CD8-positive, alpha-beta memory T cell (primary cell): Measurements from ENCODE around the gene CFAP90. TPM values are rescaled to one million over a fixed set of nuclear protein-coding genes. Genes with fewer than 3 reads are reported as not detected.

Experiments used
- CTCF ChIA-PET: fragments of 350-600 bp; sonication (Branson Sonifier 250); formaldehyde crosslinking; loops from one replicate; lab custom pipeline; 2021; ENCODE audit warnings: antibody characterized with exemption; lab: Charles Lee
- POLR2A ChIA-PET: fragments of 350-600 bp; sonication (Branson Sonifier 250); formaldehyde crosslinking; loops from one replicate; lab custom pipeline; 2021; ENCODE audit warnings: antibody characterized with exemption; lab: Charles Lee
- DNase-seq, 5 donors: peaks; one replicate each; pipeline versions ENCODE4 v3.0.0 to v3.0.0-alpha.2; 2020 to 2022; ENCODE audit warnings: mixed read lengths in 1 of 5
- H3K27ac ChIP-seq: one replicate; pipeline ENCODE4 v1.7.0; 2013; ENCODE audit warnings: low read depth, mild to moderate bottlenecking, low read length, moderate library complexity
- H3K27me3 ChIP-seq: 2 replicates; pipeline ENCODE4 v1.7.0; 2013; ENCODE audit warnings: low read length, mild to moderate bottlenecking; ENCODE audit not compliant: insufficient read depth, poor library complexity, severe bottlenecking
- H3K36me3 ChIP-seq: 2 replicates; pipeline ENCODE4 v1.7.0; 2013; ENCODE audit warnings: mild to moderate bottlenecking, low read length, moderate library complexity; ENCODE audit not compliant: insufficient read depth
- H3K4me1 ChIP-seq: 2 replicates; pipeline ENCODE4 v1.7.0; 2013; ENCODE audit warnings: mild to moderate bottlenecking, low read length, moderate library complexity; ENCODE audit not compliant: insufficient read depth
- H3K4me3 ChIP-seq: 2 replicates; pipeline ENCODE4 v1.7.0; 2013; ENCODE audit warnings: mild to moderate bottlenecking, low read length
- H3K9me3 ChIP-seq: 2 replicates; pipeline ENCODE4 v1.7.0; 2013; ENCODE audit warnings: mild to moderate bottlenecking, low read length
- H3K27ac Mint-ChIP-seq, 8 donors: one replicate each; pipeline ENCODE4 v1.8.0; 2020 to 2021; ENCODE audit warnings: mixed read lengths in 8 of 8, mild to moderate bottlenecking in 6 of 8, inconsistent platforms in 3 of 8, moderate library complexity in 3 of 8
- H3K27me3 Mint-ChIP-seq, 2 donors: one replicate each; pipeline ENCODE4 v1.8.0; 2020 to 2021; ENCODE audit warnings: mixed read lengths in 2 of 2, mild to moderate bottlenecking in 1 of 2, moderate library complexity in 1 of 2
- H3K36me3 Mint-ChIP-seq, 3 donors: one replicate each; pipeline ENCODE4 v1.8.0; 2020 to 2021; ENCODE audit warnings: mixed read lengths in 3 of 3, inconsistent platforms in 1 of 3, mild to moderate bottlenecking in 1 of 3
- H3K4me1 Mint-ChIP-seq, 3 donors: one replicate each; pipeline ENCODE4 v1.8.0; 2020 to 2021; ENCODE audit warnings: mixed read lengths in 3 of 3, inconsistent platforms in 1 of 3, mild to moderate bottlenecking in 1 of 3
- H3K4me3 Mint-ChIP-seq, 7 donors: one replicate each; pipeline ENCODE4 v1.8.0; 2020 to 2021; ENCODE audit warnings: mixed read lengths in 7 of 7, mild to moderate bottlenecking in 6 of 7, moderate library complexity in 4 of 7, inconsistent platforms in 2 of 7
- H3K9me3 Mint-ChIP-seq, 5 donors: one replicate each; pipeline ENCODE4 v1.8.0; 2020 to 2022; ENCODE audit warnings: mixed read lengths in 5 of 5, mild to moderate bottlenecking in 3 of 5, moderate library complexity in 2 of 5, inconsistent platforms in 1 of 5
- polyA plus RNA-seq: library from polyadenylated mRNA; unstranded; fragments of 300-500 nt; fragmentation: Illumina TruSeq; gene quantifications from one replicate; pipeline ENCODE4 v1.2.3, GENCODE V29; 2021
- total RNA-seq, 2 experiments: library from RNA; stranded (reverse); gene quantifications; one replicate each; pipeline ENCODE4 v1.2.3, GENCODE V29; 2021

The CFAP90 gene
- total and polyA plus RNA-seq, 3 experiments from 2014 or later, result not detected

- Histone ChIP-seq H3K9me3 (no peaks in the 10 kb centered on the region), H3K4me1 (peaks cover 46% of the 10 kb centered on the region), H3K27me3 (no peaks in the 10 kb centered on the region), H3K27ac (peak overlapping the region; percentile 41), H3K4me3 (peak overlapping the region; percentile 42), H3K36me3 (peaks cover 25% of the 10 kb centered on the region)
- H3K4me1 Mint-ChIP-seq, result peaks cover 73 to 90% (median 89%) of the 10 kb centered on the region in 3 donors
- DNase-seq, result peak in 2 of 5 donors; percentile 18 to 34
- H3K9me3 Mint-ChIP-seq, result no peaks in the 10 kb centered on the region
- H3K27ac Mint-ChIP-seq, result peak overlapping the region; percentile 86 to 97 (median 92)
- POLR2A ChIA-PET, result interaction anchor here (1.3 kb wide), 1 partner anchor 9 kb away, joined by 3 read pairs; no protein-coding TSS in a partner anchor
- peaks cover 0 to 3% of the 10 kb centered on the region in 2 donors for H3K27me3 Mint-ChIP-seq
- peaks cover 8 to 52% (median 22%) of the 10 kb centered on the region in 3 donors for H3K36me3 Mint-ChIP-seq
- H3K4me3 Mint-ChIP-seq, result peak overlapping the region; percentile 72 to 82 (median 77)
- CTCF ChIA-PET, result interaction anchor here (1.0 to 2.1 kb wide), 2 partner anchors 13 to 17 kb away, joined by 3 to 10 read pairs; no protein-coding TSS in a partner anchor
Measured at GRCh38 chr5:7873216-7873615, 22.3 kb upstream of the CFAP90 start.

GRCh38 chr5:7872517-7873130 is 21.7 kb upstream of the CFAP90 start:
- Mint-ChIP-seq H3K36me3 (peaks cover 8 to 47% (median 17%) of the 10 kb centered on the region in 3 donors), H3K27ac (peak overlapping the region; percentile 86 to 97 (median 92)), H3K4me1 (peaks cover 72 to 90% (median 89%) of the 10 kb centered on the region in 3 donors), H3K27me3 (peaks cover 0 to 3% of the 10 kb centered on the region in 2 donors), H3K9me3 (no peaks in the 10 kb centered on the region), H3K4me3 (peak overlapping the region; percentile 72 to 82 (median 77))
- H3K27me3 ChIP-seq, result no peaks in the 10 kb centered on the region
- H3K36me3 ChIP-seq, result peaks cover 20% of the 10 kb centered on the region
- ChIA-PET POLR2A (interaction anchor here (1.3 kb wide), 2 partner anchors 9 to 22 kb away, joined by 3 to 4 read pairs; partner anchors contain the start of gene CFAP90), CTCF (interaction anchor here (0.9 to 2.1 kb wide), 3 partner anchors 14 to 26 kb away, joined by 3 to 10 read pairs (median 3); no protein-coding TSS in a partner anchor)
- H3K4me1 ChIP-seq, result peaks cover 52% of the 10 kb centered on the region
- no peak for DNase-seq
- H3K27ac ChIP-seq, result peak overlapping the region; percentile 41
- no peaks in the 10 kb centered on the region for H3K9me3 ChIP-seq
- peak overlapping the region; percentile 42 for H3K4me3 ChIP-seq

- peaks cover 57% of the 10 kb centered on the region for H3K4me1 ChIP-seq
- no peak for DNase-seq
- Mint-ChIP-seq H3K27ac (peak overlapping the region; percentile 81 to 95 (median 86)), H3K4me3 (peak overlapping the region; percentile 72 to 96 (median 92)), H3K27me3 (peaks cover 0 to 3% of the 10 kb centered on the region in 2 donors), H3K4me1 (peaks cover 75 to 90% (median 90%) of the 10 kb centered on the region in 3 donors), H3K36me3 (peaks cover 8 to 46% (median 13%) of the 10 kb centered on the region in 3 donors), H3K9me3 (no peaks in the 10 kb centered on the region)
- CTCF ChIA-PET, result interaction anchor here (0.9 to 2.1 kb wide), 3 partner anchors 11 to 27 kb away, joined by 3 to 10 read pairs (median 3); no protein-coding TSS in a partner anchor
- H3K9me3 ChIP-seq, result no peaks in the 10 kb centered on the region
- H3K27me3 ChIP-seq, result no peaks in the 10 kb centered on the region
- peaks cover 15% of the 10 kb centered on the region for H3K36me3 ChIP-seq
- H3K27ac ChIP-seq, result no peak overlapping the region
- H3K4me3 ChIP-seq, result no peak overlapping the region
- POLR2A ChIA-PET, result interaction anchor here (1.3 kb wide), 1 partner anchor 21 kb away, joined by 4 read pairs; the partner anchor contains the start of gene CFAP90
Measured at GRCh38 chr5:7871653-7872052, 20.7 kb upstream of the CFAP90 start.

GRCh38 chr5:7869474-7870136 is 18.7 kb upstream of the CFAP90 start:
- Histone ChIP-seq H3K4me1 (peaks cover 57% of the 10 kb centered on the region), H3K27ac (peak overlapping the region; percentile 66), H3K9me3 (no peaks in the 10 kb centered on the region), H3K27me3 (no peaks in the 10 kb centered on the region), H3K36me3 (no peaks in the 10 kb centered on the region), H3K4me3 (peak overlapping the region; percentile 71)
- peak overlapping the region; percentile 86 to 93 (median 91) for H3K27ac Mint-ChIP-seq
- no peaks in the 10 kb centered on the region for H3K9me3 Mint-ChIP-seq
- H3K4me3 Mint-ChIP-seq, result peak overlapping the region; percentile 92 to 98 (median 95)
- DNase-seq, result peak in 4 of 5 donors; percentile 14 to 46 (median 17)
- ChIA-PET POLR2A (interaction anchor here (0.9 to 1.4 kb wide), 2 partner anchors 11 to 18 kb away, joined by 3 read pairs; no protein-coding TSS in a partner anchor), CTCF (interaction anchor here (1.1 to 2.4 kb wide), 6 partner anchors 9 to 23 kb away, joined by 3 to 9 read pairs (median 6); no protein-coding TSS in a partner anchor)
- peaks cover 0 to 3% of the 10 kb centered on the region in 2 donors for H3K27me3 Mint-ChIP-seq
- peaks cover 76 to 90% (median 87%) of the 10 kb centered on the region in 3 donors for H3K4me1 Mint-ChIP-seq
- peaks cover 2 to 43% (median 11%) of the 10 kb centered on the region in 3 donors for H3K36me3 Mint-ChIP-seq

- ChIA-PET POLR2A (interaction anchor here (0.6 to 1.4 kb wide), 4 partner anchors 10 to 1157 kb away, joined by 3 read pairs; no protein-coding TSS in a partner anchor), CTCF (interaction anchor here (1.1 to 2.4 kb wide), 6 partner anchors 9 to 22 kb away, joined by 3 to 9 read pairs (median 6); no protein-coding TSS in a partner anchor)
- H3K4me1 ChIP-seq, result peaks cover 53% of the 10 kb centered on the region
- peaks cover 70 to 84% (median 83%) of the 10 kb centered on the region in 3 donors for H3K4me1 Mint-ChIP-seq
- DNase-seq, result peak; percentile 86 to 92 (median 89)
- H3K27ac Mint-ChIP-seq, result peak within 1 kb of the TSS; percentile 86 to 98 (median 93)
- H3K36me3 ChIP-seq, result no peaks in the 10 kb centered on the region
- H3K9me3 Mint-ChIP-seq, result no peaks in the 10 kb centered on the region
- peaks cover 2 to 40% (median 11%) of the 10 kb centered on the region in 3 donors for H3K36me3 Mint-ChIP-seq
- peak within 1 kb of the TSS; percentile 92 to 98 (median 96) for H3K4me3 Mint-ChIP-seq
- H3K27ac ChIP-seq, result peak within 1 kb of the TSS; percentile 66
- H3K27me3 ChIP-seq, result no peaks in the 10 kb centered on the region
- H3K9me3 ChIP-seq, result no peaks in the 10 kb centered on the region
- peaks cover 0 to 3% of the 10 kb centered on the region in 2 donors for H3K27me3 Mint-ChIP-seq
- peak within 1 kb of the TSS; percentile 71 for H3K4me3 ChIP-seq
Measured at GRCh38 chr5:7868773-7869473, 18.0 kb upstream of the CFAP90 start, which contains the start of the genes FASTKD3 and MTRR. TSS of gene FASTKD3 (minus strand) at chr5:7869031. CDS start at chr5:7868083, 948 bp downstream. TSS of gene MTRR (plus strand) at chr5:7869148. CDS start at chr5:7870795, 1,647 bp downstream.

- peaks cover 48% of the 10 kb centered on the region for H3K4me1 ChIP-seq
- no peaks in the 10 kb centered on the region for H3K36me3 ChIP-seq
- H3K27me3 ChIP-seq, result no peaks in the 10 kb centered on the region
Measured at GRCh38 chr5:7868427-7868772, 17.5 kb upstream of the CFAP90 start.

GRCh38 chr5:7867260-7867659 is 16.3 kb upstream of the CFAP90 start:
- peaks cover 57 to 71% (median 71%) of the 10 kb centered on the region in 3 donors for H3K4me1 Mint-ChIP-seq
- H3K9me3 Mint-ChIP-seq, result no peaks in the 10 kb centered on the region
- ChIA-PET POLR2A (no interaction called here), CTCF (no interaction called here)
- DNase-seq, result no peak
- peak overlapping the region in 6 of 7 donors; percentile 37 to 96 (median 48) for H3K4me3 Mint-ChIP-seq
- peaks cover 0 to 3% of the 10 kb centered on the region in 2 donors for H3K27me3 Mint-ChIP-seq
- H3K4me1 ChIP-seq, result peaks cover 36% of the 10 kb centered on the region
- no peak overlapping the region for H3K27ac ChIP-seq
- H3K27ac Mint-ChIP-seq, result peak overlapping the region in 3 of 8 donors; percentile 34 to 69 (median 64)
- no peaks in the 10 kb centered on the region for H3K9me3 ChIP-seq
- no peak overlapping the region for H3K4me3 ChIP-seq
- H3K36me3 Mint-ChIP-seq, result peaks cover 2 to 51% (median 21%) of the 10 kb centered on the region in 3 donors
- H3K27me3 ChIP-seq, result no peaks in the 10 kb centered on the region
- H3K36me3 ChIP-seq, result no peaks in the 10 kb centered on the region

More at GRCh38 chr5:7868427-7868772, 17.5 kb upstream of the CFAP90 start:
- Mint-ChIP-seq H3K27me3 (peaks cover 0 to 3% of the 10 kb centered on the region in 2 donors), H3K4me3 (peak overlapping the region; percentile 92 to 98 (median 95)), H3K4me1 (peaks cover 66 to 79% (median 77%) of the 10 kb centered on the region in 3 donors), H3K27ac (peak overlapping the region; percentile 85 to 98 (median 92)), H3K9me3 (no peaks in the 10 kb centered on the region), H3K36me3 (peaks cover 2 to 41% (median 14%) of the 10 kb centered on the region in 3 donors)
- no peaks in the 10 kb centered on the region for H3K9me3 ChIP-seq
- CTCF ChIA-PET, result interaction anchor here (1.1 to 2.4 kb wide), 5 partner anchors 8 to 22 kb away, joined by 3 to 9 read pairs (median 7); no protein-coding TSS in a partner anchor
- POLR2A ChIA-PET, result interaction anchor here (0.6 to 0.8 kb wide), 2 partner anchors 10 to 1157 kb away, joined by 3 read pairs; no protein-coding TSS in a partner anchor
- H3K27ac ChIP-seq, result peak overlapping the region; percentile 66
- no peak for DNase-seq
- H3K4me3 ChIP-seq, result peak overlapping the region; percentile 71
